Gastrocnemius medialis (tissue), 4 donors: ENCODE measurements around the gene CDK5R1.

ENCODE experiments used
- CTCF ChIP-seq, 5 experiments: fragments of 450-650 bp in 3 of 5; fragments of 200-600 bp in 2 of 5; sonication (generic) in 2 of 5; IDR thresholded peaks in 4 of 5; conservative IDR thresholded peaks in 1 of 5; 1 replicate in 4 of 5; 2 replicates in 1 of 5; pipeline ENCODE4 v1.5.1; 2016 to 2019; ENCODE audit warnings: antibody characterized with exemption in 5 of 5, mild to moderate bottlenecking in 3 of 5, moderate library complexity in 3 of 5
- POLR2A ChIP-seq, 2 donors: fragments of 450-650 bp; IDR thresholded peaks; one replicate each; pipeline ENCODE4 v1.6.1; 2017; ENCODE audit warnings: antibody characterized with exemption in 2 of 2, mild to moderate bottlenecking in 2 of 2, moderate library complexity in 2 of 2

DNA sequence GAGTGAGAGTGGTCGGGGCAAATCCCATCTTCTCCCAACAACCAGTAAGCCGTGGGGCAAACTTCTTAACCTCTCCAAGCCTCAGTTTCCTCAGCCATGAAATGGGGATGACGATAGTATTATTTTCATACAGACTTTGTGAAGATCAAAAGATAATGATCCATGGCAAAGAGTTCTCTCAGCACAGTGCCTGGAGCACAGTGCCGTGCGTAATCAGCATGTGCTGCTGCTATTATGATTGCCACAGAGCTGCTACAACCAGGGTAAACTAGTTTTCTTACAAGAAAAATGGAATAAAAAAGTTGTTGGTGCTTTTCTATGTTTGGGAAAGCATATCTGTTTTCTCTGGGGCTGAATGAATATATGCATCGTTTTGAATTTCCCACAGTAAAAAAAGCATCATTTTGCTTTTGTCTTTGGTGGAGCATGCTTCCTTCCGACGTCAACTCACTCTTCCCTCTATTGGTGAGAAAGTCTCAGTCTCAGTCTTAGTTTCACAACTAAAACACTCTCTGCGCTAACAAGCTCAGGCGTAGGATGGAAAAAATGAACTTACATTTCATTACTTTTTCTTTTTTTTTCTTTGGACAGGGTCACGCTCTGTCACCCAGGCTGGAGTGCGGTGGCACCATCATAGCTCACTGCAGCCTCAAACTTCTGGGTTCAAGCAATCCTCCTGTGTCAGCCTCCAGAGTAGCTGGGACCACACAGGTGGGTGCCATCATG is 37.2 kb downstream of the CDK5R1 start:
- TF ChIP-seq POLR2A (IDR thresholded peaks at IDR 0.05) (no peak), CTCF (IDR thresholded peaks at IDR 0.05 in 4 of 5, conservative IDR thresholded peaks at IDR 0.05 in 1 of 5) (no peak)
